Suprapubic skin (tissue), 4 donors: ENCODE data around the gene RBM19. TPM values are rescaled to one million over a fixed set of nuclear protein-coding genes. Genes with fewer than 3 reads are reported as not detected.

Experiments
- DNase-seq, 2 donors: peaks; one replicate each; pipeline ENCODE4 v3.0.0-alpha.2; 2019; ENCODE audit warnings: low spot score in 2 of 2
- H3K27ac ChIP-seq: fragments of 200-600 bp; sonication (generic); one replicate; pipeline ENCODE4 v1.5.1; 2019
- H3K27me3 ChIP-seq: fragments of 200-600 bp; sonication (generic); one replicate; pipeline ENCODE4 v1.5.1; 2019
- H3K36me3 ChIP-seq: fragments of 200-600 bp; sonication (generic); one replicate; pipeline ENCODE4 v1.5.1; 2019
- H3K4me1 ChIP-seq: fragments of 200-600 bp; sonication (generic); one replicate; pipeline ENCODE4 v1.5.1; 2019
- H3K4me3 ChIP-seq: fragments of 200-600 bp; sonication (generic); one replicate; pipeline ENCODE4 v1.5.1; 2019; ENCODE audit warnings: mild to moderate bottlenecking
- H3K9me3 ChIP-seq: fragments of 200-600 bp; sonication (generic); one replicate; pipeline ENCODE4 v1.5.1; 2019
- EP300 ChIP-seq: sonication (generic); formaldehyde crosslinking; IDR thresholded peaks from one replicate; pipeline ENCODE4 v1.6.1; 2017; ENCODE audit warnings: antibody characterized with exemption
- POLR2A ChIP-seq, 2 donors: fragments of 450-650 bp; IDR thresholded peaks; one replicate each; pipeline ENCODE4 v1.6.1; 2017; ENCODE audit warnings: antibody characterized with exemption in 2 of 2, mild to moderate bottlenecking in 2 of 2, moderate library complexity in 2 of 2
- POLR2AphosphoS5 ChIP-seq, 3 donors: sonication (generic); formaldehyde crosslinking; IDR thresholded peaks; one replicate each; pipeline ENCODE4 v1.6.1; 2017; ENCODE audit warnings: antibody characterized with exemption in 3 of 3
- WGBS: methylation state at CpG from one replicate; pipeline ENCODE4 v1.1.5; 2018; 5-methylcytosine and 5-hydroxymethylcytosine counted together
- total RNA-seq, 4 donors: library from RNA; depleted of rRNA; stranded (reverse); fragments of >200 nt; gene quantifications; one replicate each; pipeline ENCODE4 v1.1.0, GENCODE V29; 2016
- TF ChIP-seq, protein P1 (sequence below), 2 donors: fragments of 200-600 bp in 1 of 2; fragments of 450-650 bp in 1 of 2; sonication (generic) in 1 of 2; IDR thresholded peaks; one replicate each; pipeline ENCODE4 v1.5.1; 2016 to 2019; ENCODE audit warnings: antibody characterized with exemption in 2 of 2, mild to moderate bottlenecking in 1 of 2, moderate library complexity in 1 of 2

The RBM19 gene
- total RNA-seq, 4 donors from 2014 or later: 26.8 to 51.4 (median 28.2) TPM

DNA sequence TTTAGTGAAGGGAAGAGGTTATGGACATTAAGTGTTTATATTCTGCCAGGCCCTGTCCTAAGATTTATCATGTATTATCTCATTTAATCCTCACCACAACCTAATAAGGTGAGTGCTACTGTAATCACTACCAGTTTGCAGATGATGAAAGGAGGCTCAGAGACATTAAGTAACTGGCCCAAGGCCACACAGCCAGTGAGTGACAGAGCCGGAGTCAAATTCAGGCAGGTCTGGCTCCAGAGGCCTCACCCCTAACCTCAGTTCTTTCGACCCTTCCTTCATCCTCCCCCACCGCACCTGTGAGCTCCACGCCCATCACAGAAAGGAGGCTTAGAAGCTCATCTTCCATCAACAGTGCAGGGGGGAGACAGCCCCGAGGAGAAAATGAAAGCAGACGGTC lies 197.3 kb downstream of the RBM19 start:
- no peak for DNase-seq
- WGBS: 63% methylated on average over 6 of the region's 6 CpGs

DNA sequence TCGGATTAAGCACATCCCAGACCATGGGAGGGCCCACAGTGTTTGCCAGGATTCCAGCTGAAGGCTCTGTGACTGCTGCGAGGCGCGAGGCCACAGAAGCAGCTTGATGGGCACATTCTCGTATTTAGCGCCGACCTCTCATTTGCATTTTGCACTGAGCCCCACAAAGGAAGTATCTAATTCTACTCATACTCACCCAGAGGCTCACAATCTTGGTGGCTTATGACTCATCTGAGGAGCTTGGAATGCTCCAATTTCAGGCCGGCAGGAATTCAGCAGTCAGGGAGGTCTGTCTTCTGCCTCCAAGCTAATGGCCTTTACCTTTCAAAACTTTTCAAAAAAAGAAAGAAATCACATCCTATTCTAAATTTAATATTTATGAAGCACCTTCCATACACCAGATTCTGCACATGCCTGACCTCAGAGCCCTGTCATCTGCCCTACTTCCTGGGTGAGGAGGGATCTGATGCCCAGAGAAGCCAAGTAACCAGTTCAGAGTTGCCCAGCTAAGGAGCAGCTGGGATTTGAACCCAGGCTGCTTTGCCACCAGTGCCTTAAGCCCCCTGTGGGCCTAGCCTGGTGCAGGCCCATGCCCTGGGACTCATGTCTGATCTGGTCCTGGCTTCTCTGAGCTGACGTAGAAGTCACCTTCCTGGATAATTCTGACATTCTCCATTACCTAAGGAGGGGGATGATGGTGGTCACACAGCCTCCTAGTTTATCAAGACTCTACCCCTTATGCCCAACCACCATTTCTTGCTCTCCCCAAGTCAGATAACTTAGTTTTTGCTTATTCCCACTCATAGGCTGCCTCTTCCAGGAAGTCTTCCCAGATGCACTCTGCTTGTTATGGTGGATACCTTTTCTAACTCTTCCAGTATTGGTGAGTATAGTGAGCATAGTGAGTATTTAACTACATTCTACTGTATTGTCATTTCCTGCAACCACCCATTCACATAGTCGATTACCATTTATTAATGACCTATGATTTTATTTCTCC lies 198.9 kb downstream of the RBM19 start:
- Histone ChIP-seq H3K4me1 (no peaks in the 10 kb centered on the region), H3K4me3 (no peak overlapping the region), H3K27ac (no peak overlapping the region), H3K9me3 (no peaks in the 10 kb centered on the region), H3K36me3 (no peaks in the 10 kb centered on the region), H3K27me3 (peaks cover 67% of the 10 kb centered on the region)
- whole genome bisulfite sequencing: 57% methylated on average over 10 of the region's 10 CpGs
- no peak for DNase-seq
- no peak for TF ChIP-seq EP300
- no peak for TF ChIP-seq POLR2A (IDR thresholded peaks at IDR 0.05)
- TF ChIP-seq, protein P1, sequence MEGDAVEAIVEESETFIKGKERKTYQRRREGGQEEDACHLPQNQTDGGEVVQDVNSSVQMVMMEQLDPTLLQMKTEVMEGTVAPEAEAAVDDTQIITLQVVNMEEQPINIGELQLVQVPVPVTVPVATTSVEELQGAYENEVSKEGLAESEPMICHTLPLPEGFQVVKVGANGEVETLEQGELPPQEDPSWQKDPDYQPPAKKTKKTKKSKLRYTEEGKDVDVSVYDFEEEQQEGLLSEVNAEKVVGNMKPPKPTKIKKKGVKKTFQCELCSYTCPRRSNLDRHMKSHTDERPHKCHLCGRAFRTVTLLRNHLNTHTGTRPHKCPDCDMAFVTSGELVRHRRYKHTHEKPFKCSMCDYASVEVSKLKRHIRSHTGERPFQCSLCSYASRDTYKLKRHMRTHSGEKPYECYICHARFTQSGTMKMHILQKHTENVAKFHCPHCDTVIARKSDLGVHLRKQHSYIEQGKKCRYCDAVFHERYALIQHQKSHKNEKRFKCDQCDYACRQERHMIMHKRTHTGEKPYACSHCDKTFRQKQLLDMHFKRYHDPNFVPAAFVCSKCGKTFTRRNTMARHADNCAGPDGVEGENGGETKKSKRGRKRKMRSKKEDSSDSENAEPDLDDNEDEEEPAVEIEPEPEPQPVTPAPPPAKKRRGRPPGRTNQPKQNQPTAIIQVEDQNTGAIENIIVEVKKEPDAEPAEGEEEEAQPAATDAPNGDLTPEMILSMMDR (IDR thresholded peaks at IDR 0.05): no peak
- TF ChIP-seq POLR2AphosphoS5 (IDR thresholded peaks at IDR 0.05): no peak

More for the DNA sequence above, 197.3 kb downstream of the RBM19 start:
- Histone ChIP-seq H3K4me1 (no peaks in the 10 kb centered on the region), H3K36me3 (no peaks in the 10 kb centered on the region), H3K9me3 (no peaks in the 10 kb centered on the region), H3K4me3 (no peak overlapping the region), H3K27me3 (peaks cover 58% of the 10 kb centered on the region), H3K27ac (no peak overlapping the region)
- TF ChIP-seq POLR2AphosphoS5 (IDR thresholded peaks at IDR 0.05): no peak
